K562 (cell line): Measurements from ENCODE around the gene MYO18A. TPM values are rescaled to one million over a fixed set of nuclear protein-coding genes. Genes with fewer than 3 reads are reported as not detected.

Source experiments
- ARID3A ChIP-seq: IDR thresholded peaks from 2 replicates; pipeline ENCODE4 v1.6.1; 2012; ENCODE audit warnings: low read depth, low read length, improper control_type of control experiment, borderline replicate concordance
- ASH1L ChIP-seq: fragments of 450-650 bp; IDR thresholded peaks from 2 replicates; pipeline ENCODE4 v1.6.1; 2018; ENCODE audit warnings: borderline replicate concordance, mild to moderate bottlenecking, low read depth; ENCODE audit not compliant: partially characterized antibody
- ATF4 ChIP-seq: fragments of 450-650 bp; formaldehyde crosslinking; IDR thresholded peaks from 2 replicates; pipeline ENCODE4 v1.4.0; 2022; ENCODE audit warnings: mild to moderate bottlenecking, moderate library complexity
- BMI1 ChIP-seq: fragments of 150-350 bp; IDR thresholded peaks from 2 replicates; pipeline ENCODE4 v1.6.1; 2014; ENCODE audit warnings: low read length
- EGR1 ChIP-seq: fragments of 450-650 bp; conservative IDR thresholded peaks from 2 replicates; pipeline ENCODE4 v1.6.1; 2017; ENCODE audit warnings: mild to moderate bottlenecking
- HSF4 ChIP-seq: fragments of 250-450 bp; sonication (Bioruptor Pico); IDR thresholded peaks from 2 replicates; pipeline ENCODE4 v2.1.2; 2022; ENCODE audit warnings: mild to moderate bottlenecking, moderate library complexity, borderline replicate concordance
- NFRKB ChIP-seq: fragments of 450-650 bp; IDR thresholded peaks from 2 replicates; pipeline ENCODE4 v1.6.1; 2016; ENCODE audit warnings: low read depth
- NR4A1 ChIP-seq, 2 experiments: fragments of 250-450 bp in 1 of 2; fragments of 450-650 bp in 1 of 2; sonication (Bioruptor Pico) in 1 of 2; IDR thresholded peaks; 2 replicates each; pipeline versions ENCODE4 v1.4.0 to v1.6.1; 2016 to 2020; ENCODE audit warnings: mild to moderate bottlenecking in 2 of 2, missing compliant biosample characterization in 1 of 2, missing genetic modification characterization in 1 of 2, moderate library complexity in 1 of 2
- PHB ChIP-seq: fragments of 250-450 bp; sonication (Bioruptor Pico); IDR thresholded peaks from 2 replicates; pipeline ENCODE4 v1.5.0; 2021
- POLR2B ChIP-seq: fragments of 450-650 bp; IDR thresholded peaks from 2 replicates; pipeline ENCODE4 v1.6.1; 2018; ENCODE audit warnings: low read depth; ENCODE audit not compliant: partially characterized antibody
- PYGO2 ChIP-seq: fragments of 450-650 bp; IDR thresholded peaks from 2 replicates; pipeline ENCODE4 v1.6.1; 2016; ENCODE audit warnings: mild to moderate bottlenecking, missing genetic modification characterization, moderate library complexity, missing compliant biosample characterization
- SIRT6 ChIP-seq: IDR thresholded peaks from one replicate; pipeline ENCODE4 v1.6.1; 2012; ENCODE audit warnings: low read depth, mild to moderate bottlenecking, control low read depth, inconsistent platforms, low read length, moderate library complexity
- SOX6 ChIP-seq: fragments of 450-650 bp; IDR thresholded peaks from 2 replicates; pipeline ENCODE4 v1.6.1; 2014; ENCODE audit warnings: mild to moderate bottlenecking
- STAG1 ChIP-seq: sonication (generic); formaldehyde crosslinking; IDR thresholded peaks from 2 replicates; pipeline ENCODE4 v1.5.0; 2020; ENCODE audit warnings: missing genetic modification reagents, borderline replicate concordance
- ZNF23 ChIP-seq: fragments of 250-450 bp; sonication (Bioruptor Pico); IDR thresholded peaks from 2 replicates; pipeline ENCODE4 v1.4.0; 2020; ENCODE audit warnings: mild to moderate bottlenecking
- ZNF41 ChIP-seq: fragments of 250-450 bp; sonication (Bioruptor Pico); conservative IDR thresholded peaks from 2 replicates; pipeline ENCODE4 v1.4.0; 2020; ENCODE audit warnings: mild to moderate bottlenecking
- polyA plus RNA-seq, 8 experiments: library from polyadenylated mRNA; depleted of rRNA in 4 of 8; stranded (reverse) in 5 of 8; unstranded in 3 of 8; fragments of >200 nt; fragmentation: Nextera tagmentation in 2 of 8; fragmentation: Illumina TruSeq in 1 of 8; extraction: Ambion mirVana in 2 of 8; extraction: Trizol in 1 of 8; gene quantifications; 2 replicates each; pipeline versions ENCODE4 v1.2.1 to v1.2.3, GENCODE V29; 2011 to 2014; ENCODE audit warnings: inconsistent platforms in 1 of 8, missing spikeins in 1 of 8
- total RNA-seq, 7 experiments: library from RNA; depleted of rRNA in 6 of 7; stranded (reverse); fragments of >200 nt in 6 of 7; fragmentation: Illumina TruSeq in 2 of 7; extraction: Trizol in 2 of 7; gene quantifications; 2 replicates each; pipeline versions ENCODE4 v1.2.1 to v1.2.3, GENCODE V29; 2011 to 2021; ENCODE audit warnings: low replicate concordance in 1 of 7
- TF ChIP-seq, protein P1 (sequence below), 2 experiments: fragments of 450-650 bp; IDR thresholded peaks; 2 replicates each; pipeline ENCODE4 v1.6.1; 2016
- TF ChIP-seq, protein P2 (sequence below), 2 experiments: fragments of 450-650 bp in 1 of 2; IDR thresholded peaks; 2 replicates each; pipeline ENCODE4 v1.6.1; 2011 to 2017; ENCODE audit warnings: low read depth in 2 of 2, antibody characterized with exemption in 1 of 2, borderline replicate concordance in 1 of 2, low read length in 1 of 2, mild to moderate bottlenecking in 1 of 2, mixed read lengths in 1 of 2; ENCODE audit not compliant: control insufficient read depth in 1 of 2
- TF ChIP-seq, protein P3 (sequence below): sonication (generic); formaldehyde crosslinking; IDR thresholded peaks from 2 replicates; pipeline ENCODE4 v1.8.0; 2023; ENCODE audit warnings: mild to moderate bottlenecking, missing genetic modification reagents

The MYO18A gene
- total and polyA plus RNA-seq, 9 of the 15 experiments (the other 6 are each of a cell fraction or from before 2014, with no cell fraction given) = 2.5 to 65.4 (median 17.1) TPM

DNA sequence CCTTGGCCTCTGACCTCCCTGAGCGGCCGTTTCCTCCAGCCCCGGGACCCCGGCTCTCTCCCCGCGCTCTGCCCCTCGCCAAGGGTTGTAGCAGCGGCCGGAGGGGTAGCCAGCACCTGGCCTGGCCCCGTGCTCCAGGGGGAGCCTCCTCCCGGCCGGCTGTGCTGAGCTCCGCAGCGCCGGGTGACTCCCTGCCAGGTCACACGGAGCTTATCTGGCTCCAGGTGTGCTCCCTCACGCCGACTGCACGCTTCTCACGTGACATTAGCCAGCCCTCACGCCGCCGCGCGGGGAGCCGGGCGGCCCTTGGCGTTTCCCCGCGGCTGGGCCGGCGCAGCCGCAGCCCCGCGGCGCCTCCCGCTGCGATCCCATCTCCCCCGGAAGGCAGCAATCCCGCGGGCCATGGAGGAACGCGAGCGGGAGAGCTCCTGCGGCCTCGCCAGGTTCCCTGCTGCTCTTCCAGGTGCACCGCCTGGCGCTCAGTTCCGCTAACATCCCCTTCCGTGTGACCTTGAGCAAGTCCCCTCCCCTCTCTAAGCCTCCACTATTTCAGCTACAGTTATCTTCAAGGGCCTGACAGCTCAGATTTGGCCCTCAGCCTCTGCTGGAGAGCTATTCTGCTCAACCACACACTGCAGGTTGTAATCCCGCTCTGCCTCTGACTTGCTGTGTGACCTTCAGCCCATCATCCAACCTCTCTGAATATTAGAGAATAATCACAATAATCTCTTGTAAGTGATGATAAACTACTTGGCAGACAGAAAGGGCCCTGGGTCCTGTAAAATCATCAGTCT is 3.4 kb downstream of the MYO18A start (continued):
- TF ChIP-seq, protein P1, sequence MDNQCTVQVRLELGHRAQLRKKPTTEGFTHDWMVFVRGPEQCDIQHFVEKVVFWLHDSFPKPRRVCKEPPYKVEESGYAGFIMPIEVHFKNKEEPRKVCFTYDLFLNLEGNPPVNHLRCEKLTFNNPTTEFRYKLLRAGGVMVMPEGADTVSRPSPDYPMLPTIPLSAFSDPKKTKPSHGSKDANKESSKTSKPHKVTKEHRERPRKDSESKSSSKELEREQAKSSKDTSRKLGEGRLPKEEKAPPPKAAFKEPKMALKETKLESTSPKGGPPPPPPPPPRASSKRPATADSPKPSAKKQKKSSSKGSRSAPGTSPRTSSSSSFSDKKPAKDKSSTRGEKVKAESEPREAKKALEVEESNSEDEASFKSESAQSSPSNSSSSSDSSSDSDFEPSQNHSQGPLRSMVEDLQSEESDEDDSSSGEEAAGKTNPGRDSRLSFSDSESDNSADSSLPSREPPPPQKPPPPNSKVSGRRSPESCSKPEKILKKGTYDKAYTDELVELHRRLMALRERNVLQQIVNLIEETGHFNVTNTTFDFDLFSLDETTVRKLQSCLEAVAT (IDR thresholded peaks at IDR 0.05) = no peak
- no peak for TF ChIP-seq POLR2B
- TF ChIP-seq ZNF41 (CRISPR knock-in tag) = no peak
- TF ChIP-seq STAG1 (CRISPR knock-in tag) = no peak
- no peak for TF ChIP-seq NFRKB
- no peak for TF ChIP-seq HSF4 (CRISPR knock-in tag)
- TF ChIP-seq, protein P2, sequence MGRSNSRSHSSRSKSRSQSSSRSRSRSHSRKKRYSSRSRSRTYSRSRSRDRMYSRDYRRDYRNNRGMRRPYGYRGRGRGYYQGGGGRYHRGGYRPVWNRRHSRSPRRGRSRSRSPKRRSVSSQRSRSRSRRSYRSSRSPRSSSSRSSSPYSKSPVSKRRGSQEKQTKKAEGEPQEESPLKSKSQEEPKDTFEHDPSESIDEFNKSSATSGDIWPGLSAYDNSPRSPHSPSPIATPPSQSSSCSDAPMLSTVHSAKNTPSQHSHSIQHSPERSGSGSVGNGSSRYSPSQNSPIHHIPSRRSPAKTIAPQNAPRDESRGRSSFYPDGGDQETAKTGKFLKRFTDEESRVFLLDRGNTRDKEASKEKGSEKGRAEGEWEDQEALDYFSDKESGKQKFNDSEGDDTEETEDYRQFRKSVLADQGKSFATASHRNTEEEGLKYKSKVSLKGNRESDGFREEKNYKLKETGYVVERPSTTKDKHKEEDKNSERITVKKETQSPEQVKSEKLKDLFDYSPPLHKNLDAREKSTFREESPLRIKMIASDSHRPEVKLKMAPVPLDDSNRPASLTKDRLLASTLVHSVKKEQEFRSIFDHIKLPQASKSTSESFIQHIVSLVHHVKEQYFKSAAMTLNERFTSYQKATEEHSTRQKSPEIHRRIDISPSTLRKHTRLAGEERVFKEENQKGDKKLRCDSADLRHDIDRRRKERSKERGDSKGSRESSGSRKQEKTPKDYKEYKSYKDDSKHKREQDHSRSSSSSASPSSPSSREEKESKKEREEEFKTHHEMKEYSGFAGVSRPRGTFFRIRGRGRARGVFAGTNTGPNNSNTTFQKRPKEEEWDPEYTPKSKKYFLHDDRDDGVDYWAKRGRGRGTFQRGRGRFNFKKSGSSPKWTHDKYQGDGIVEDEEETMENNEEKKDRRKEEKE (IDR thresholded peaks at IDR 0.05; ENCODE audit: borderline replicate concordance in 1 of 2, control insufficient read depth in 1 of 2, low read depth in 2 of 2, low read length in 1 of 2) = 0 out of 4 replicates have a peak, but pooled peaks of 1 of the 2 experiments have one; percentile 43
- no peak for TF ChIP-seq EGR1
- TF ChIP-seq NR4A1 (CRISPR knock-in tag; IDR thresholded peaks at IDR 0.05) = peak; percentile 40; the same call in 1 of the 2 replicates
- TF ChIP-seq NR4A1 (tag; IDR thresholded peaks at IDR 0.05) = peak; percentile 76; the same call in 1 of the 2 replicates
- TF ChIP-seq, protein P3, sequence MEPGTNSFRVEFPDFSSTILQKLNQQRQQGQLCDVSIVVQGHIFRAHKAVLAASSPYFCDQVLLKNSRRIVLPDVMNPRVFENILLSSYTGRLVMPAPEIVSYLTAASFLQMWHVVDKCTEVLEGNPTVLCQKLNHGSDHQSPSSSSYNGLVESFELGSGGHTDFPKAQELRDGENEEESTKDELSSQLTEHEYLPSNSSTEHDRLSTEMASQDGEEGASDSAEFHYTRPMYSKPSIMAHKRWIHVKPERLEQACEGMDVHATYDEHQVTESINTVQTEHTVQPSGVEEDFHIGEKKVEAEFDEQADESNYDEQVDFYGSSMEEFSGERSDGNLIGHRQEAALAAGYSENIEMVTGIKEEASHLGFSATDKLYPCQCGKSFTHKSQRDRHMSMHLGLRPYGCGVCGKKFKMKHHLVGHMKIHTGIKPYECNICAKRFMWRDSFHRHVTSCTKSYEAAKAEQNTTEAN (CRISPR knock-in tag) = no peak
- no peak for TF ChIP-seq SIRT6
- TF ChIP-seq SOX6 = peak; percentile 81
- TF ChIP-seq BMI1 = no peak
- TF ChIP-seq ZNF23 = no peak
- no peak for TF ChIP-seq PHB (CRISPR knock-in tag)
- TF ChIP-seq ATF4 = 0 out of 2 replicates have a peak, but pooled peaks have one; percentile 24
- TF ChIP-seq ARID3A = no peak
- TF ChIP-seq PYGO2 (tag) = no peak
- TF ChIP-seq ASH1L = no peak
